NB4 (cell line): Measurements from ENCODE around the gene PARD3.

Source experiments
- MYC ChIP-seq: IDR thresholded peaks from 2 replicates; pipeline ENCODE4 v1.6.1; 2011; ENCODE audit warnings: low read depth, low read length
- POLR2A ChIP-seq: IDR thresholded peaks from 2 replicates; pipeline ENCODE4 v1.6.1; 2011; ENCODE audit warnings: mild to moderate bottlenecking; ENCODE audit not compliant: insufficient read length; ENCODE audit errors: extremely low read depth
- TF ChIP-seq, protein P1 (sequence below): IDR thresholded peaks from one replicate; pipeline ENCODE4 v1.5.1; 2012; ENCODE audit warnings: low read depth, low read length
- TF ChIP-seq, protein P2 (sequence below): IDR thresholded peaks from 2 replicates; pipeline ENCODE4 v1.6.1; 2011; ENCODE audit warnings: low read depth, low read length

DNA sequence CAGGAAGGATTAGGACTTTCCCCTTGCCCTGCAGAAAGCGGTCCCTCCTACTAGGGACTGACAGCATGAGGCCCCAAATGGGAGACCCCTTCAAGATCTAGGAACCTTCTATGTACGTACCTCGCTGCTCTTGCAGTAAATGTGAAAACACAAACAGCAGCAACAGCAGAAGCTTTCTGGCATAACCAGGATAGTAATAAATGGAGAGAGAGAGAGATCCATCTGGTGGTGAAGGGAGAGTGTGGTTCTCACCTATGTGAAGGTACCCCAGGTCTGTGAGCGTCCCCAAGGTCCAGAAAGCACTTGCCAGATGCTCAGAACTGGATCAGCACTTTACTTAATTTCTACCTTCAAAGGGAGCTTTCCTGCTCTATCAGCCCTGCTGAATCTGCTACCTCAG, 592.7 kb downstream of the PARD3 start:
- TF ChIP-seq, protein P1, sequence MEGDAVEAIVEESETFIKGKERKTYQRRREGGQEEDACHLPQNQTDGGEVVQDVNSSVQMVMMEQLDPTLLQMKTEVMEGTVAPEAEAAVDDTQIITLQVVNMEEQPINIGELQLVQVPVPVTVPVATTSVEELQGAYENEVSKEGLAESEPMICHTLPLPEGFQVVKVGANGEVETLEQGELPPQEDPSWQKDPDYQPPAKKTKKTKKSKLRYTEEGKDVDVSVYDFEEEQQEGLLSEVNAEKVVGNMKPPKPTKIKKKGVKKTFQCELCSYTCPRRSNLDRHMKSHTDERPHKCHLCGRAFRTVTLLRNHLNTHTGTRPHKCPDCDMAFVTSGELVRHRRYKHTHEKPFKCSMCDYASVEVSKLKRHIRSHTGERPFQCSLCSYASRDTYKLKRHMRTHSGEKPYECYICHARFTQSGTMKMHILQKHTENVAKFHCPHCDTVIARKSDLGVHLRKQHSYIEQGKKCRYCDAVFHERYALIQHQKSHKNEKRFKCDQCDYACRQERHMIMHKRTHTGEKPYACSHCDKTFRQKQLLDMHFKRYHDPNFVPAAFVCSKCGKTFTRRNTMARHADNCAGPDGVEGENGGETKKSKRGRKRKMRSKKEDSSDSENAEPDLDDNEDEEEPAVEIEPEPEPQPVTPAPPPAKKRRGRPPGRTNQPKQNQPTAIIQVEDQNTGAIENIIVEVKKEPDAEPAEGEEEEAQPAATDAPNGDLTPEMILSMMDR, result no peak
- no peak for TF ChIP-seq POLR2A
- TF ChIP-seq MYC, result no peak
- TF ChIP-seq, protein P2, sequence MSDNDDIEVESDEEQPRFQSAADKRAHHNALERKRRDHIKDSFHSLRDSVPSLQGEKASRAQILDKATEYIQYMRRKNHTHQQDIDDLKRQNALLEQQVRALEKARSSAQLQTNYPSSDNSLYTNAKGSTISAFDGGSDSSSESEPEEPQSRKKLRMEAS, result no peak
